OCI-LY1 (cell line): ENCODE measurements around the gene DUSP14.

ENCODE experiments used
- CTCF ChIP-seq: fragments of 200-600 bp; sonication (generic), shearing (Covaris generic); IDR thresholded peaks from 2 replicates; pipeline ENCODE4 v1.5.1; 2017; ENCODE audit warnings: mild to moderate bottlenecking, antibody characterized with exemption, low read length, moderate library complexity, mixed read lengths
- EZH2 ChIP-seq: fragments of 200-600 bp; sonication (generic), shearing (Covaris generic); IDR thresholded peaks from 2 replicates; pipeline ENCODE4 v1.8.0; 2017; ENCODE audit warnings: borderline replicate concordance, mixed run types, mild to moderate bottlenecking, antibody characterized with exemption, low read length, moderate library complexity, mixed read lengths

- TF ChIP-seq CTCF (no peak), EZH2 (no peak)
Observed at GRCh38 chr17:37462492-37462891, 27.2 kb upstream of the DUSP14 start.
